Activated CD4-positive, alpha-beta T cell treated with anti-CD3 and anti-CD28 coated beads, Interleukin-2, amount 50 U/mL, for 48 hours (primary cell): ENCODE measurements around the gene CACNA2D1.

Experiments
- DNase-seq, 2 experiments: peaks; one replicate each; pipeline ENCODE4 v3.0.0-alpha.2; 2020

The CACNA2D1 gene

DNA sequence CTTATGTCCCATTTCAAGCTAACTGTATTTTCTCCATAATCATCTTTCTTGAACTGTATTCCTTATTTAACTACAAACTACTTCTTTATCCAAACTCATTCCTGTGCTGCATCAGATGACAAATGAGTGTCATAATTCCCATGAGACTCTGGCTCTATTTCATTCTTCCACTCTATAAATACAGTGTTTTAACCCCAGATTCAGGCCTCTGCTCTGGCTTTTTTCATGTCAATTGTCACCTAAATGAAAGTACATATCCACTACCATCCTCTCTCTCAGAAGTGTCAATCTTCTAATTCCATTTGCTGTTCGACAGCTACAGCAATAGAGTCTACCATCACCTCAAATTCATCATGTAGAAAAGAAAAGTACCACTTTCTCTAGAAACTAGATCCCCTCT lies 172.7 kb downstream of the CACNA2D1 start:
- no peak for DNase-seq

DNA sequence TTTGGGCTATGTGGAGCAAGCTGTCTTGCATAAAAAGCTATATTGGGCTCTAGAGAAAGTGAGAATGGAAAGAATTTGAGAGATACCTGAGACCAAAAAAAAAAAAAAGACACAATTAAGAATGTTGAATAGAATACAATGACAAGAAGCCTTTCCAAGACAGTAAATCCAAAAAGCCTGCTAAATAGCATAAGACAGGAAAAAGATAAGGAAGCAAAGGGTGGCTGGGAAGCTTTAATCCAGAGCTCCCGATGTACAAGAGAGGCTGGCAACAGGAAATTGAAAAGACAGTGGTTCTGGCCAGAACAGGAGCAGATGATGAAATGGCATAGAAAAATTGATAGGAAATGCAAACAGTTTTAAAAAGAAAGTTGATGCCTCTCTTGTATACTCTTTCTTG lies 174.9 kb downstream of the CACNA2D1 start:
- no peak for DNase-seq

DNA sequence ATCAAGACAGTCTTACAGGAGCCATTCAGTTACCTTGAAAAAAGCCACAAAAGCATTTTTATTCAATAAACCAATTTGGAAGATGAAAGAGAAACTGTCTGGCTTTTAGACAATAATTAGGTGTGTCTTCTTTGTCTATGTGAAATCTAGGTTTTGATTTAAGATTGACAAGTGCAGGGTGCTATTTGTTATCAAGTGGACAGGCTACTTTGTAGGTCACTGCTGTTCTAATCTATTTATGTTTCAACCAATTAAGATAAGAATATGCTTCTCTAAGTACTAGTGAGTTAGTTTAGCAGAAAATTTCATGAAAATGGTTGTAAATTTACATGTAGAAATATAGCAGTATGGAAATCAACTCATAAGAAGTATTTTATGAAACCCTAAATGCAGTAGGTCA lies 177.5 kb downstream of the CACNA2D1 start:
- DNase-seq: no peak

DNA sequence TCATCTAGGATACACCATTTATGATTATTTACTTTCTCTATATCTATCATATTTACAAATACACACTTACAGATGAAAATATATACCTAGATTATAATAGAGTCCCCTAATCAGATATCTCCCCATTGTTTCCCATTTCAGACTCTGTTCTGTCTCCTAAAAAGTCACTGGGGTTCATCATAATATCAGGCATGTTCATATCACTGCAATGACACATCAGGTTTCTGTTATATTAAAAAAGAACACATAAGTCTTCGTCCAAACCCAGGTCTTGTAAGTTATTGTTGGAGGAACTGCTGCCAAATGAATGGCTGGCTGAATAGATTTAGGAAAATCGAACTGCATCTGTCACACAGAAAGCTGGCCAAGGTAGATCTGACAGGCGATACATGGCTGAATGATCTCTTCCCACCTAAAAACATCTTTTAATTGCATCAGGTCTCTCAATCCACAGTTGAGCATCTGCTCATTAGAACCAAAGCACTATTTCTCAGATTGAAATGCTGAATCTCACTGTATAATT lies 178.7 kb downstream of the CACNA2D1 start:
- DNase-seq: no peak

DNA sequence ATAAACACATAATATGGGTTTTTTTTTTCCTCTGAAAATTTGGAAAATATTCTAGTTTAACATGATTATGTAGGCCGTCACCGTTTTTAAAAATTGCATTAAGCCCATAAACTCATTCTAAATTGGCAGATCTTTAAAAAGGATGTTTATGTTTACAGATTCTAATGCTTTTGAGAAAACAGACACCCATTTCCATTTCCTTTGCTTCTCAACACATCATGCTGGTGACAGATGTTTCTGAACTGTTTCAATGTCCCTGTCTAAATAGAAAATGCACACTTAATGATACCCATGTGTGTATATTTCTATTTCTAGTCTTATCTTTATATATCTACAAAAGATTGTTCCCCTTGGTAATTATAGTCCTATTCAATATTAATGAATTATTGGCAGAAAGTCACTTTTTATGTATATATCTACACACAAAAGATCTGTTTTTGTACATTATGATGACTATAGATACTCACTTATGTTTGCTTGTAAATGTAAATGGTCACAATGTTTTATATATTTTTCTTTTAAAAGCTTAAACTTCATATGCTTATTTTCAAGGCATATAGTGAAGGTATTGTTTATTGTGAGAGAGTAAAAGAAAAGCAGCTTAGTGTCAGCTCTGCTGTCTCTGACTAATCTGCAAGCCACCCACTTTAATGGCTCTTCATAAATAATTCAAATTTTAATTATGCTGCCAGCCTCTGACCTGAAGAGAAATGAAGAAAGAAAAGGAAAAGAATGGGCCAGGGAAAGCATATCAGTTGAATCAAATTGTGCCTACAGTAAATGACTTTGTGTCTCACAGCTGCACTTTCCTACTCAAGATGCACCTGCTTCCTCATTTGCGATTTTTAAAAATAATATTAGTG lies 179.4 kb downstream of the CACNA2D1 start:
- no peak for DNase-seq

DNA sequence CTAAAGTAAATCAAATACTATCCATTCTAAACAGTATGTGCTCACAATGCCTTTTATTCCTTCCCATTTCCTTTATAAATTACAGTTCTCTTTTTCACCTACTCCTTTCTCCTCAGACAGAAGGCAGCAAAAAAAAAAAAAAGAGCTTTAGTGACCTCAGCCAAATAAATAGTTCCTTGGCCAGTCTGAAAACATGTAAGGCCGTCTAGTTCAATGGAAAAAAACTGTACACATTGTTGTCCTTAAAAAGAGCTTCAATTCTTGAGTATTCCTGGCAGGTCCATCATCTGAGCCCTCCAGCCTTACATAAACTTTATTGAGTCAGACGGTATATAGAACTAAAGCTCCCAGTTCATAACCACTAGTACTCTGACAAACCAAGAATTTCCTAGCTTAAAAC lies 185.4 kb downstream of the CACNA2D1 start:
- no peak for DNase-seq

DNA sequence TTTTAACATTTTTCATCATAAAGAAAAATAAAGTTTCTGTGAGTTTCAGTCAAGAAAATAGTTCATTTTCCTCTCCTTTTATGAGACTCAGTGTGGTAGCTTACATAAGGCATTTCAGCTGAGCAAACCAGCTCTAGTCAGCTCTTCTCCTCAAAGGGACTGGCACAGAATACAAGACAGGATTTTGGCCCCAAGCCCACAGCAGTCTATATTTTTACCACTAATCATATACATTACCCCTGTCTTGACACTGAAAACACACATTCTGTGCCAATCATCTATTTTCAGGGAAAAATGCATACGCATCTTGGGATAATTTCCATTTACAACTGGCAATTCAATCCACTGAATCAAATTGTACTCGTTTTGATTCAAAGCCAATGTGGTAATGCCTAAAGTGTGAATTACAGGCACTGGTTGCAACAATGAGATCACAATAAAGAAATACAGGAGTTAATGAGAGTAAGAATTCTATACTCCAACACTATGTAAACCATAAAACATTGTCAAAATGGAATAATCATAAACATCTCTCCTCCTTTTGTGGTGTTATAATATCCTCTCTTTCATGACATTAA lies 186.4 kb downstream of the CACNA2D1 start:
- DNase-seq: no peak

DNA sequence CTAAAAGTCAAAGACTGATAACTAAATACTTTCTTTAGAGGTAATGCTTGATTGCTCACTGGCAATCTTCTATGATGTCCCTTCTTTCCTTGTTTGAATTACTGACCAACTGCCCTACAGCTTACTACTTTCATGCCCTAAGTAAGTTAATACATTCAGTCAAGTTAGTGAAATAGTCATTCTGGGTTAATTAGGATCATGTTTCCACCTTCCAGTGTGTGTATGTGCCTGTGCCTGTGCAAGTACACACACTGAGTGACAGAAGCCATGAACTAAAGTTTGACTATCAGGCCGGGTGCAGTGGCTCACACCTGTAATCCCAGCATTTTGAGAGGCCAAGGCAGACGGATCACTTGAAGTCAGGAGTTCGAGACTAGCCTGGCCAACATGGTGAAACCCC lies 187.9 kb downstream of the CACNA2D1 start:
- DNase-seq: no peak

DNA sequence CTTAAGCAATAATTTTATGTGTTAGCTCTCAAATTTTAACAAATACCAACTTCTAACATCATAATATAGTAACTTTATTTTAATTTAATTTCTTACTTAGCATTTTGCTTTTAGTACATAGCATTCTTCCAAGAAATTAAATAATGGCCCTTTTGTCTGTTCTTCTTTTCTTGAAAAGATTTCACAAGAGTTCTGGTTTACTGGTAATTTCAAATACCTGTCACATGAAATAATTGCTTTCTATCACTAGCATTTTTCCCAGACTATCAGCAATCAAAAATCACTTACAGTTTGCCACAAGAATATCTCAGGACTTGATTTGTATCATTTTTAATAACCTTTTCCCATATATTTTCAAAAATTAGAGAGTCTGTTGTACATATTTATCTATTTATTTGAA lies 193.0 kb downstream of the CACNA2D1 start:
- no peak for DNase-seq

DNA sequence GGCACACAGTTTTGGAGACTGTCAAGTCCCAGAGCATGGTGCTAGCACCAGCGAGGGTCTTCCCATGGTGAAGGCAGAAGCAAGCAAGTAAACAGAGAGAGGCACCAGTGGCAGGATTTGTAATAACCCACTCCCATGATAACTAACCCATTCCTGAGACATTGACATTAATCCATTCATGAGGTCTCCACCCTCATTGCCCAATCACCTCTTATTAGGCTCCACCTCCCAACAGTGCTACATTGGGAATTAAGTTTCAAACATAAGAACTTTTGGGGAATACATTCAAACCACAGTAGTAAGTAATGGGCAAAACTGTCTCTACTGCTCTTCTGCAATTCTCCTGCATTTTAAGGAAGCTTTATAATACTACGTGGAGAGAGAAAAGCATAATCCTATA lies 193.6 kb downstream of the CACNA2D1 start:
- no peak for DNase-seq

DNA sequence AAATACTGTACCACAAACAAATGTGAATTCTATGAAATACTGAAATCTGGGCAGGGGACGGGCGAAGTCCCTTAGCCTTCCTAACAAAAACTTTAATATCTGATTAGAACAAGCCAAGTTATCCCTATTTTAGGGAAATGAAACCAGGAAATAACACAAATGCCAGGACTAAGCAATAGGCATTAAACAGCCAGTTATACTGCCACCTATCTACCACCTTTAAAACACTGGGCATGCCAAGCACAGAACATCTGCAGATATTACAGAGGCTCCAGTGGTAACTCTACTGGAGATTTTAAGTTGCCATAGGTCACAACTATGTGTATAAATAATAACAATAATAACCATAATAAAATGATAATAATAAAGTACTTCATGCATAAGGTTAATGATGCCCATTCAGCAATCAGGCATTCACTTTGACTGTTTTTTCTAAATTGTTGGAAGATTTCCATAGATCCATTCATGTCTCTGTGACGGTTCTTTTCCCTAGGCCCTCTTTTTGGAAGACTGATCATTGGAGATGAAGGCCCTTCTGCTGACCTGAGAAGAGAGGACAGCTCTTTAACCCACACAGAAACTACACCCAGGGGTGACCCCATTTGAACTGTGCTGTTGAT lies 195.7 kb downstream of the CACNA2D1 start:
- DNase-seq: no peak

DNA sequence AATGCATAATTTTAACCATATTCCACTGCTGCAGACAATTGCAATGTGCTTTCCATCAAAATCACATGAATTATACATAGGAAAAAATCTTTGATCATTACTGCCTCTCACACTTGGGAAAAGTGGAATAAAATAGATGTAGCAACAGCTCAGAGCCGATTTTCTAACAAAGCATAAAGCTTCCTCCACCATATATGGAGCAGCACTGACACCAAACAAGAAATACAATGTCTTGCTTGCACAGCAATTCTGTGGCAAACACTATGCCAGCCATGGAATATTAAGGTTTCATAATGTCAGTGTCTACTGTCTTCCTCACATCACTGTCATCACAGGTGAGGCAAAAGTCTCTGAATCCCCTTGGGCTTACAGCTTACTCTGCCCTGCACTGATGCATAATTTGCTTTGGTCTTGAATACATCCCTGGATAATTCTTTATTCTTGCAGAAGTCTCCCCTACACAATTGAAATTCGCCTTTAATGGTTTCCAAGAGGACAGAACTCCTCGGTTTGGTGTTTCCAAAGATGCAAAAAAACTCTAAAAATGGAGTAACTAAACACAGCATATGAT lies 198.5 kb downstream of the CACNA2D1 start:
- no peak for DNase-seq

DNA sequence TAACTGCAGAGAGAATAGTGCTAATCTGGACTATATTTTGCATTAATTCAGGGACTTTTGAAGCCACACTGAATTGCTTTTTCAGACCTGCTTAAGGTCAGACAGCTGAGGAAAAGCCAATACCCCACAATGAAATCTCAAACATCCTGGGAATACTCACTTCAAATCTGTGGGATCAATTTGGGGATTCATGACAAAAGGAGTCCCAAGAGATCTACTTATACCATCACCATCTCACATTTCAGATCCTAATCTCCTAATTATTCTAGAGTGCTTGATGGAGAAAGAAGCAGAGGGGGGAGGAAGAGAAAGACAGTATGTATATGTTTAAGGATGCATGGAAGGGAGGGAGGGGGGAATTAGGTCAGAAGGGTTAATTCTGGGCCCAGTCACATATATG lies 202.2 kb downstream of the CACNA2D1 start:
- DNase-seq: no peak

DNA sequence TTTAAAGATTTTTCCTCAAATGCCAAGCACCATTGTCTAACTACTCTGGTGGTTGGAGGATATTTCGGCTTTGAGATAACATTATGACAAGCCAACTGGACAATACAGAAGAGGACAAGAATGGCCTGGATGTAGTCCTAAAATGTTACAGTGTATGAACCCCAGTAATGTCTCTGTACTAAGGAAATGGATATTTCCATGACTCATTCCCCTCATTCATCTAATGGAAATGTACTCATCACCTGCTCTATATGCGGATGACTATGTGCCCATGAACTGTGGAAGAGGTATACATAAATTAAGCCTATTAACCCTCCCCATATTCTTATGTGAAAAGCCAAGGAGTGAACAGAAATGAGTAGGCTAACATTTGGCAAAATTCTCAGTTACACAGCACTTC lies 207.9 kb downstream of the CACNA2D1 start:
- DNase-seq: no peak

DNA sequence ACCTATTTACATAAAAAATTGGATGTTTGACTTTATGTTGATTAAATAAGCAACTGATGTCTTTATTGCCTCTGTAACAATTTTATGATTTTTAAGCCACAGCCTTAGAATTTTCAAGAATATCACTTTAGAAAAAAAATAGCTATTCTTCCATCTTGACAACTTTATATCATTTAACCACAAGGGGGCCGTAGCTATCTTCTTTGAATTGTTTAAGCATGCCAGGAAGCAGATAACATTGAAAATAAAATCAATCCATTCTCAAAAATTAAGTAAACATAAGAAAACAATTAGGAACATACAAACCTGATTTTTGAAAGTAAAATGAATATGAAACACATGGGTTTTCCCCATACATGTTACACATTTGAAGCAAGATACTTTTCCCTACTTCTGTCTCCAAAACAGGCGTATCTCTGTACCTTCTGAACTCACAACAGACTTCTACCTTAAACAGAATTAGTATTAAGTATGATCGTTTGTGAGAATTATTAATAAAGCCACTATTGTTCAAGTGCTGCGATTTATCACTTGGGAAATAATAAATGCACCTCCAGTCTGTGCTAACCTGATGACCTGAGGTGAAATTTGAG lies 209.0 kb downstream of the CACNA2D1 start:
- no peak for DNase-seq

DNA sequence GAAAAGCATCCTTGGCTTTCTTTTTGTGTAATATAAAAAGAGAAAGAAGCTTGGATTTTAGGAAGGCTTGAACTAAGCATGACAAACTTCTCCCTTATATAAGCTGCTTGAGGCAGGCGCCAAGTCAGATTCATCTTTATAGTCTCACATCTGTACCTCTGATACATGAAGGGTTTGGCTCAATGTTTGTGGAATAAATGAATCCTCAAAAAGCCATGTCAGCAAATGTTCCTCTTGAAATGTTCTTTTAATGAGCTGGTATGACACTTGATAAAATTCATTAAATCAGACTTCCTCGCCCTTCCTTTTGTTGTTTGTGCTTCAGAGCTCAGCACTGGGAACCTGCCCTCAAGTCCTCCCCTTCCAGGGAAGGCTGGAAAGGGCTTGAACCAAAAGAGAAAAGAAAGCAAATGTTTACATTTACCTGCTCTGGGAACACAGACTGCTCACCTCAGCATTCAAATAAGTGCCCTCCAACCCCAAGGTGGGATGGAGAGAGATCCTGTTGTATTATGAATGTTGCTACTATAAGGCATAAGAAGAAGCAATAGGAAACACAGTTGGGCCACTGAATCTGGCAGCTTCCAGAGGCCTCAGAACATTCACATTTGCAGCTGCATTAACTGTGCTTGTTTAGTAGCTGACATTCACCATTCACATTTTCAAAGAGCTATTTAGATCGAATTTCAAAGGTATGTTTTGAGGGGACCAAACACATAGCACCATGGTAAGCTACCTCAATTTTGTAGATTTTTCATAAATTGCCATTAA lies 212.6 kb downstream of the CACNA2D1 start:
- DNase-seq: no peak

DNA sequence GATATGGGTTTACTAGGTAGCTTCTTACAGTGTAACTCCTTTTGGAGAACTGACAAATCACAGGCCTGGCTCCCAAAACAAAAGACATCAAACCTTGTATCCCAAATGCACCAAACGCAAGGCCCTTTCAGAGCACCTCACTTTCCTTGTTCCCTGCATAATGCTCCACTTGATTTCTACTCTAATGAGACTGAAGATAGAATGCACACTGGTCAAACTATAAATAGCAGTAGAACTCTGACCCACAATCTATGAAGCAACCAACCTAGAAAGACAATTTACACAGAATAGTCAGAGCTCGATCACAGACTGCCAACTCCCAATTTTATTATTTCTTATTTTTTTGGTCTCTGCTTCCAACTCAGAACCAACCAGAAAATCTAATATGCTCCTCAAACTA lies 214.4 kb downstream of the CACNA2D1 start:
- DNase-seq: no peak

DNA sequence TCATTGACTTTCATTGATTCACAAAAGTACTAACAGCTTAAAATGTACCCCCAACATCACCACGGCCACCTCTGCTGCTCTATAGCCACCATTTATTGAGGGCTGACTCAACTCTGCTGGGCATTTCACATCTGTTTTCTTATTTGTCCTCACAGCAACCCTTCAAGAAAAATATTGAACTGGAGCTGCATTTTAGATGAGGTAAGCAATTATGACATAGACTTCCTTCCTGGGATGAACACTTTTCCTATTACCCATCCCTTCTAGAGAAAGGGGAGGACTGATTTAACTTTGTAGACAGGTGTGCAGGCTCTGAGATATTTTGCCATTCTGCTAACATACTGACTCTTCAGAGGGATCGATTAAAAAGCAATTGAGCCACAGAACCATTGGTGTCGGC lies 217.4 kb downstream of the CACNA2D1 start:
- no peak for DNase-seq

DNA sequence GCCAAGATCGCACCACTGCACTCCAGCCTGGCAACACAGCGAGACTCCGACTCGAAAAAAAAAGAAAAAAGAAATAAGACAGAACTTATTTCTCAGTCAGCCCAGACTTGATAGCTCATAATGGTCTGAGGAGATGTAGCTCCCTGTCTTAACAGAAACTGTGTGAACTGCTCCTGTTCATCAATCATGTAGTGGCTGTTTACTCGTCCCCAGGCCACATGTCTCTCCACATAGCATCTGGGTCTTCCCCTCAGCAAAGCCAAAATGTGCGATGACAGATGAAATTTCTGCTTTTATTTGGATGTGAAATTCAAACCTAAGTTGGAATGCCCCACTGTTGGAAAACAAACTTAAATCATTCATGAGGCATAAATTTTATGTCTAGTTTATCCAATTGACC lies 219.0 kb downstream of the CACNA2D1 start:
- no peak for DNase-seq

DNA sequence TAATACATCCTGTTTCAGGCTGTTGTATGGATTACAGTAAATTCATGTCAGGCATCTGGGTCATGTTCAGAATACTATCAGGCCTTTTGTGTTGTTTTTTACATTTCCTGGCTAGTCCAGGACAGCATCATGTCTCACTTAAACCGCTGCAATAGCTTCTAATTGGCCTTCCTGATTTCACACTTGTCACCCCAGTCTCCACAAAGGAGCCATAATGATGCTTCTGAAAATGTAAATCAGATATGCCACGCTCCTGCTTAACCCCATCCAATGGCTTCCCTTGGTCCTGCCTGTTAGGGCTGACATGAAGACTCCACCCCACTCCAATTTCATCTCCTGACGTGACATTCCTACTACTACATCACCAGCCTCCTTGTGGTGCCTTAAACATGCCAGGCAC lies 220.0 kb downstream of the CACNA2D1 start:
- no peak for DNase-seq

DNA sequence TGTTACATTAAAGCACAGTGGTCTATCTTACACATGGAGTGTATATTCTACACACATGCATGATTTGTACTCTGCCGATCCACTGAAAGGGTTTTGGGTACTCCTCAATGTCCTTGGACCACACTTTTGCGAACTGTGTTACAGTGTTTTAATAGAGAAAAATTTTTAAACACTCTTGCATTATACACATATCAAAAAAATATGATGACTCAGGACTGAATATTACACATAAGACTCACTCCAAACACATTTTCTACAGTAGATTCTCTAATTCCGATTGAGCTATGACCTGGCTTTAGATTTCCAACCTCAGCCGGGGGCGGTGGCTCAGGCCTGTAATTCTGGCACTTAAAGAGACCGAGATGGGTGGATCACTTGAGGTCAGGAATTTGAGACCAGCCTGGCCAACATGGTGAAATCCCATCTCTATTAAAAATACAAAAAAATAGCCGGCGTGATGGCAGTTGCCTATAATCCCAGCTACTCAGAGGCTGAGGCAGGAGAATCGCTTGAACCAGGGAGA lies 222.4 kb downstream of the CACNA2D1 start:
- DNase-seq: no peak

DNA sequence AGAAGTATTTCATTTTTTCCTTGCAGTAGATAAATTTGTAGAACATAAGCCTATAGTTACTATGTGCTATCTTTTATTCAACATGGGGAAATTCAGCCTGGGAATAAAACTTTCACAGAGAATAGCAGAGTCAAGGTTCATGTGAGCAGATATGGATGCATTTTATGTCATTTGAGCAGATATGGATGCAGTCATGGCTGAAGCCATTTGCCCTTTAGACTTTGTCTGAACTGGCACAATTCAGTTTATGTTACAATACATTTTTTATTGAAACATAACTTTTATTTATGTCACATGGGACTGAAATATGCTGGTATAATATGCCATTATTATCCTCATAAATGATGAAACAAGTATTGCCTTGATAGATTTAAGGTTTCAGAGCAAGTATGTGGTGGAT lies 231.1 kb downstream of the CACNA2D1 start:
- no peak for DNase-seq
